Panc1 (cell line): ENCODE measurements around the gene TRPC6.

ENCODE experiments used
- CTCF ChIP-seq: fragments of 450-650 bp; IDR thresholded peaks from 2 replicates; pipeline ENCODE4 v1.5.1; 2017; ENCODE audit warnings: mild to moderate bottlenecking
- POLR2AphosphoS5 ChIP-seq: IDR thresholded peaks from 2 replicates; pipeline ENCODE4 v1.6.1; 2012; ENCODE audit warnings: mild to moderate bottlenecking, low read depth, low read length, moderate library complexity
- TF ChIP-seq, protein P1 (sequence below), 2 experiments: IDR thresholded peaks; 2 replicates each; pipeline ENCODE4 v1.6.1; 2011 to 2012; ENCODE audit warnings: low read depth in 2 of 2, control low read depth in 1 of 2, low read length in 1 of 2, mild to moderate bottlenecking in 1 of 2, moderate library complexity in 1 of 2; ENCODE audit not compliant: insufficient read depth in 1 of 2

DNA sequence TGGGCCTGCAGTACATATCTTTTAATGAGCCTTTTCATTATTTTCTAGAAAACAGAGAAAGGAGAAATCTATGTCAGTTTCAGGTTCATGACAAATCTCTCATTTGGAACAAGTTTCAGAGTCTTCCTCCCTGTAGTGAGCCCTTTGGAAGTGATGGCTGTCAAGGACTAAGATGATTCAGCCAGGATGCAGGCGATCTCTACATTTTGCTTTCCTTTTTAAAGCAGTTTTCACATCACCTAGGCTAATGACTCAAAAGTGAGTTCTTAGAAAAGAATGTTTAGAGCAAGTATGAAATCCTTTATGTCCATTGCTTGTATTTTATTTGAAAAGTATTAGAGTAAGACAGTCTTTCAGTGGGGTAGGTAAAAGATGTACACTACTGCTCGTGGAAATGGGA is 130.1 kb downstream of the TRPC6 start:
- TF ChIP-seq CTCF (no peak), POLR2AphosphoS5 (no peak)
- TF ChIP-seq, protein P1, sequence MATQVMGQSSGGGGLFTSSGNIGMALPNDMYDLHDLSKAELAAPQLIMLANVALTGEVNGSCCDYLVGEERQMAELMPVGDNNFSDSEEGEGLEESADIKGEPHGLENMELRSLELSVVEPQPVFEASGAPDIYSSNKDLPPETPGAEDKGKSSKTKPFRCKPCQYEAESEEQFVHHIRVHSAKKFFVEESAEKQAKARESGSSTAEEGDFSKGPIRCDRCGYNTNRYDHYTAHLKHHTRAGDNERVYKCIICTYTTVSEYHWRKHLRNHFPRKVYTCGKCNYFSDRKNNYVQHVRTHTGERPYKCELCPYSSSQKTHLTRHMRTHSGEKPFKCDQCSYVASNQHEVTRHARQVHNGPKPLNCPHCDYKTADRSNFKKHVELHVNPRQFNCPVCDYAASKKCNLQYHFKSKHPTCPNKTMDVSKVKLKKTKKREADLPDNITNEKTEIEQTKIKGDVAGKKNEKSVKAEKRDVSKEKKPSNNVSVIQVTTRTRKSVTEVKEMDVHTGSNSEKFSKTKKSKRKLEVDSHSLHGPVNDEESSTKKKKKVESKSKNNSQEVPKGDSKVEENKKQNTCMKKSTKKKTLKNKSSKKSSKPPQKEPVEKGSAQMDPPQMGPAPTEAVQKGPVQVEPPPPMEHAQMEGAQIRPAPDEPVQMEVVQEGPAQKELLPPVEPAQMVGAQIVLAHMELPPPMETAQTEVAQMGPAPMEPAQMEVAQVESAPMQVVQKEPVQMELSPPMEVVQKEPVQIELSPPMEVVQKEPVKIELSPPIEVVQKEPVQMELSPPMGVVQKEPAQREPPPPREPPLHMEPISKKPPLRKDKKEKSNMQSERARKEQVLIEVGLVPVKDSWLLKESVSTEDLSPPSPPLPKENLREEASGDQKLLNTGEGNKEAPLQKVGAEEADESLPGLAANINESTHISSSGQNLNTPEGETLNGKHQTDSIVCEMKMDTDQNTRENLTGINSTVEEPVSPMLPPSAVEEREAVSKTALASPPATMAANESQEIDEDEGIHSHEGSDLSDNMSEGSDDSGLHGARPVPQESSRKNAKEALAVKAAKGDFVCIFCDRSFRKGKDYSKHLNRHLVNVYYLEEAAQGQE (IDR thresholded peaks at IDR 0.05; ENCODE audit: insufficient read depth in 1 of 2, low read depth in 2 of 2, low read length in 1 of 2), result no peak
